Fibroblast of skin of back (primary cell): ENCODE measurements around the gene B9D2. TPM values are rescaled to one million over a fixed set of nuclear protein-coding genes. Genes with fewer than 3 reads are reported as not detected.
"Not testable (repeated sequence)": the region's sequence is repeated elsewhere in the genome, so short reads cannot be mapped to it uniquely, and the experiment has no call there.

Experiments
- DNase-seq: peaks from one replicate; pipeline ENCODE4 v3.0.0-alpha.2; 2013
- polyA plus RNA-seq, 2 experiments: library from polyadenylated mRNA; unstranded; fragments of 120-200 nt; gene quantifications; one replicate each; pipeline ENCODE4 v1.2.1, GENCODE V29; 2013; ENCODE audit not compliant: insufficient read length in 2 of 2

B9D2 gene
- 10.3 TPM for polyA plus RNA-seq (2013, experiment 1 of 2; ENCODE audit: insufficient read length)
- 3.2 TPM for polyA plus RNA-seq (2013, experiment 2 of 2; ENCODE audit: insufficient read length)

- peak; percentile 98 for DNase-seq
These were observed at the start of gene B9D2 for GRCh38 chr19:41363753-41364523. B9D2 (minus strand) TSS chr19:41364149; CDS start chr19:41363519, 630 bp downstream.

- no peak for DNase-seq
These were observed 49.0 kb upstream of the B9D2 start for GRCh38 chr19:41412953-41413352.

- no peak for DNase-seq
These were observed 48.0 kb upstream of the B9D2 start for GRCh38 chr19:41411968-41412265.

GRCh38 chr19:41411100-41411967 lies 47.4 kb upstream of the B9D2 start:
- DNase-seq = no peak

- DNase-seq = no peak
These were observed 46.5 kb upstream of the B9D2 start for GRCh38 chr19:41410336-41411054.

- peak; percentile 13 for DNase-seq
These were observed 45.3 kb upstream of the B9D2 start for GRCh38 chr19:41409288-41409687.

- not testable (repeated sequence) for DNase-seq
These were observed 44.9 kb upstream of the B9D2 start for GRCh38 chr19:41408846-41409245.

GRCh38 chr19:41408256-41408655 lies 44.3 kb upstream of the B9D2 start:
- no peak for DNase-seq

GRCh38 chr19:41407271-41407670 lies 43.3 kb upstream of the B9D2 start:
- DNase-seq = no peak

GRCh38 chr19:41405776-41406175 lies 41.8 kb upstream of the B9D2 start:
- no peak for DNase-seq

- no peak for DNase-seq
These were observed 39.4 kb upstream of the B9D2 start for GRCh38 chr19:41403181-41403970.

GRCh38 chr19:41402010-41402409 lies 38.1 kb upstream of the B9D2 start:
- DNase-seq = no peak

- no peak for DNase-seq
These were observed 37.5 kb upstream of the B9D2 start for GRCh38 chr19:41401483-41401882.

GRCh38 chr19:41399525-41399924 lies 35.6 kb upstream of the B9D2 start:
- no peak for DNase-seq

- DNase-seq = no peak
These were observed 35.1 kb upstream of the B9D2 start for GRCh38 chr19:41399091-41399490.

GRCh38 chr19:41398598-41398997 lies 34.6 kb upstream of the B9D2 start:
- no peak for DNase-seq

- DNase-seq = peak; percentile 12
These were observed 34.1 kb upstream of the B9D2 start for GRCh38 chr19:41398050-41398418.

- DNase-seq = peak; percentile 100
These were observed 33.4 kb upstream of the B9D2 start, which contains the start of the genes BCKDHA and EXOSC5 for GRCh38 chr19:41397086-41398049. BCKDHA (plus strand) TSS chr19:41397818; CDS start chr19:41397828, 10 bp downstream. EXOSC5 (minus strand) TSS chr19:41397359; CDS start chr19:41397328, 31 bp downstream.

- no peak for DNase-seq
These were observed 31.4 kb upstream of the B9D2 start for GRCh38 chr19:41395355-41395754.

GRCh38 chr19:41392775-41393174 lies 28.8 kb upstream of the B9D2 start:
- DNase-seq = no peak

- DNase-seq = no peak
These were observed 27.7 kb upstream of the B9D2 start for GRCh38 chr19:41391618-41392017.
